ENCODE measurements around the gene RAB23.

The RAB23 gene

DNA sequence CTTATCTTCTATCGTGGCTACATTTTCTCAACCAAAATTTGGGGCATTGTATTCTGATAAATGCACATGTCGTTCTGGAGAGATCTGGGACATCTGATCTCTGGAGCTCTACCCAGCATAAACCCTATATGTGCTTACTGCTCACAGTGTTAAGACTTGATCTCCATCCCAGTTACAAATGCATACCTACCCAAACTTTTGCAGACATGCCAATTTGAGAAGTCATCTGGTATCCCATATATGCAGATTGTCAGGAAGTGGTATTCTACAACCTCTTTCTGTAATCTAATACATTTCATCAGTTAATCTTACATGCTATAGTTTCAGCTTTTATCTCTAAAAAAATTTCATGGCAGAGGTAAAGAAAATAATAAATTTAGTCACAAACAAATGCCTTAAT, 38.8 kb downstream of the RAB23 start:
- in situ Hi-C loops (cut with MboI; ENCODE audit: low sequenced_read_pairs): no loop called here

DNA sequence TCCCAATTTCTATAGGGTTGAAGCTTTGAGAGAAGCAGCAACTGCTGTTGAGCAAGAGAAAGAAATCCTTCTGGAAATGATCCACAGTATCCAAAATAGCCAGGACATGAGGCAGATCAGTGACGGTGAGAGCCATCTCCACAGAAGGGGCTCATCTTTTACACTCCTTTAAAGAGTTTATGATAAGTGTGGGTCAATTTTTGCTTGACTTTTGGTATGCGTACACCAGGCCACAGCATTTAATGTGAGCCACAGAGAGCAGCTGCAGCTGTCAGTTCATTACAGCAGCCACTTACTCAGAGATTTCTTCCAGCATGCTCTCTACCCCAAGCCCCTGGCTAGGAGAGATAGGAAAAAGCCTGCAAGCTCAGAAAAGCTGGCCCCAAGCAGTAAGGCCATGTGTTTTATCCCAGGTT, 40.1 kb downstream of the RAB23 start:
- in situ Hi-C loops (cut with MboI; ENCODE audit: low sequenced_read_pairs): no loop called here

DNA sequence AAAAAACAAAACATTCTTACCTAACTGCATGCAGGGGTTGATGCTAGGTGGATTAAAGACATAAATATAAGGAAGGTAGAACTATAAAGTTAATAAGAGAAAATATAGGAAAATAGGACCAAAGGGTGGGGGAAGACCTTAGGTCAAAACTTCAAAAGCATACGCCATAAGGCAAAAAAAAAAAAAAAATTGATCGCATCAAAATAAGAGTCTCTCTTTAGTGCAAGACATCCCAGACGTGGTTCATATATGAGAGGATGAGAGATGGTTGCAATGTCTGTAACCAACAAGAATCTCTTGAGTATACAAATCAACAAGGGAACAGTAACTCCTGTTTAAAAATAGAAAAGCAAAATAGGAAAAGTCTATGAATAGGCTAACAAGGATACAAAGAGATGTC, 41.5 kb downstream of the RAB23 start:
- in situ Hi-C loops (cut with MboI; ENCODE audit: low sequenced_read_pairs): no loop called here

GRCh38 chr6:57177545-57178265, 44.4 kb downstream of the RAB23 start:
- in situ Hi-C loops (cut with MboI; ENCODE audit: low sequenced_read_pairs): no loop called here

DNA sequence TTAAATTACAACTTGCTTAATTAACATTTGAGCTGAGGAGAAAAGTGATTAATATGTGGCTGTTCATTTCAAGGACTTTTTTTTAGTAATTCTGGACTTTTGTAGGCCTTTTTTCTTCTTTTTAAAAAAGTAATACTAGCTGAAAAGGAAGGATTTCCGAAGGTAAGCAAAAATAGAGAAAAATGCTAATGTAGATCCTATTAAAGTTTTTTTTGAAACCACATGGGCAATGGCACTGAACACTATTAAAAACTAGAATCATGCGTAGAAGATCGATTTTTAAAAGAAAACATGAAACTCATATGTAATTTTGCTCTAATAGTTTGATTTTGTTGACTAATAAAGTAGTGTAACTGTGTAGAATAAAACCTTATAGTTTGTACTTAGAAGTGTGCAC, 47.6 kb downstream of the RAB23 start:
- in situ Hi-C loops (cut with MboI; ENCODE audit: low sequenced_read_pairs): no loop called here

DNA sequence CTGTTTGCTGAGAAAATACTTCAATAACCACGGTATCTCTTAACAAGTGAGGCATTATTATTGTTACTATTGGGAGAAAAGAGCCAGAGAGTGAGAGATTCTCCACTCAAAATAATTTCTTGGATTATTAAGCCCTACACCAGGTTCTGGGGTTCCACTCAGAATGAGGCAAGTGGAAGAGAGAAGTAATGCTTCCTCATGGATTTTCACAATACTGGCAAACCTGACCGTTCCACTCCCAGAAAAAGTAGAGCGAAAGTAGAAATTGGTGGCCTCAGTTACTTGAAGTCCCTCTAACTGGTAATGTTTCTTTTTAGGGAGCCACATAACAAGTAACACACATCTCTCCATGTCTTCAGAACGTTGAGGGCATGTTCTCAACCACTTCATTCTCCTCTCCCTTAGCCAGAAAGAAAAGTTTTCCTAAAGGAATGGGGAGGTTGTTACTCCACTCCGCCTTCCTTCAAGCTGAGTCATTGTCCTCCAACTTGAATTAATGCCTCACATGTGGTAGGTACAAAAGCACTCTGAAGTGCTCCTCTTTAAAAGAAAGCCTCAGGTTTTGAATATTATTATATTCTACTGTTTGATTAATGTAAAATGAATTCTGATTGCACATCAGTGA, 48.1 kb downstream of the RAB23 start:
- in situ Hi-C loops (cut with MboI; ENCODE audit: low sequenced_read_pairs): no loop called here

DNA sequence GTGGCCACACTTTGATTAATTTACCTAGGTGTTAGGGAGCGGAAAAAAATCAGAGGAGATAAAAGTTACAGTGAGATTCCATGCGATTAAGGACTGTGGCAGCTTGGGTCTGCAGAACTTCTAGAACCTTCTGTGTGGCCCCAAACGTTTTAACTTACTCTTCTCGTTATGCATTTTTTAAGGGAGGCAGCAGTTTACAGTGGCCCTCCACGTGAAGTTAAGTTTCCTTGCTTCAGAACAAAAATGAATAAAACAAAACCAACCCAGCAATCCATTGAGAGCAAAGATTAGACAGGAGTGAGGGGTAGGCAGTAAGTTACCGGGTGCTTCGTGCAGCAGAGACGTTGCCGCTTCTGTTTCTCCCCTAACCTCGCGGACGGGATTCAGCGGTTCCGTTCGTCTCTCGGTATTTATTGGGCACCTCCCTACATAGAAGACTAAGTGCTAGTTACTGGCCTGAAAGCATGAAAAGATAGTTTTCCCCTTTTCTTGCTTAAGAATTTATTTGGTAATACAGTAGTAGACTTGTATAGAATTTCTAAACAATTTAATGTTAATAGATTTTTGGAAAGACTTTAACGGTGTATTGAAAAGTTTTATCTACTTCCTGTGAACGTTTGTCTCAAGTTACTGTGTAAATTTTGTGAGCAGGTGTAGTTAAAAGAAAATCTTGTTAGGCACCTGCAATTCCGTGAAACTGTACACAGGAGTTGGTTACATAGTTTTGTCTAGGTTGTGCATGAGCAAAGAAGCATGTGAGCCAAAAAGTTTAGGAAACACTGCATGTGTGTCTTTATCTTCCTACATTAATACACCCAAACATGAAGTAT, 48.8 kb downstream of the RAB23 start:
- in situ Hi-C loops (cut with MboI; ENCODE audit: low sequenced_read_pairs): no loop called here

GRCh38 chr6:57172136-57173055, 49.7 kb downstream of the RAB23 start, which contains the start of gene BAG2:
BAG2 (plus strand) TSS chr6:57172326; CDS start chr6:57172698, 372 bp downstream.
- in situ Hi-C loops (cut with MboI; ENCODE audit: low sequenced_read_pairs): no loop called here

GRCh38 chr6:57165080-57165479, 57.0 kb downstream of the RAB23 start:
- in situ Hi-C loops (cut with MboI; ENCODE audit: low sequenced_read_pairs): no loop called here

DNA sequence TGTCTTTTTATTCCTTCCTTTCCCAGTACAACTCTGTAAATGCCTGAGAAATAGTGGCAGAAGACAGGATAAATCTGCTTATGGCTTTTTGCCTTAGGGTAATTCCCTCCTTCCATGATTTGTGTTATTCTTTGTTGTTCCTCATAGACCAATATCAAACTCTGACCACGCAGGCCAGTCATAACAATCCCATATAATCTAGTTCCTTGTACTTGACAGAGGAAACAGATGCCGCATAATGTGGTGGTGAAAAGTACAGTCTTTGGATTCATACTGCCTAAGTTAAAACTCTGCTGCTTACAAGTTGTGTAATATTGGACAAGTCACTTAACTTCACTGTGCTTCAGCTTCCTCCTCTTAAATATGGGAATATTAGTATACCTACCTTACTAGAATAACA, 58.2 kb downstream of the RAB23 start:
- in situ Hi-C loops (cut with MboI; ENCODE audit: low sequenced_read_pairs): no loop called here

GRCh38 chr6:57162516-57162915, 59.6 kb downstream of the RAB23 start:
- in situ Hi-C loops (cut with MboI; ENCODE audit: low sequenced_read_pairs): no loop called here

GRCh38 chr6:57162028-57162427, 60.1 kb downstream of the RAB23 start:
- in situ Hi-C loops (cut with MboI; ENCODE audit: low sequenced_read_pairs): no loop called here

DNA sequence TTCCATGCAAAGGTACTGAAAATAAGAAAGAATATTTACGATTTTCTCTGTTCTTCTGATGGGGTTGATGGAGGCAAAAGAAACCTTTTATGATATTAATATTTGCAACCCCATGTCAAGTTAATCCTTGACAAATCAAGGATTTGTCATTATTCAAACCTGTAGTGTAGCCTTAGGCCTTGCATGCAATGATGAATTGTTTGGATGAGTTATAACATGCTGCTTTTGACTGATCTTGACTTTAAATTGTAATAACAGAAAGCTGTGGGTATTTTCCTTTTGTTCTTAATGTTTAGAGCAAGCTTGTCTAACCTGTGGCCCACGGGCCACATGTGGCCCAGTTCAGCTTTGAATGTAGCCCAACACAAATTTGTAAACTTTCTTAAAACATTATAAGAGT, 63.0 kb downstream of the RAB23 start:
- in situ Hi-C loops (cut with MboI; ENCODE audit: low sequenced_read_pairs): no loop called here

GRCh38 chr6:57158658-57159057, 63.4 kb downstream of the RAB23 start:
- in situ Hi-C loops (cut with MboI; ENCODE audit: low sequenced_read_pairs): no loop called here

DNA sequence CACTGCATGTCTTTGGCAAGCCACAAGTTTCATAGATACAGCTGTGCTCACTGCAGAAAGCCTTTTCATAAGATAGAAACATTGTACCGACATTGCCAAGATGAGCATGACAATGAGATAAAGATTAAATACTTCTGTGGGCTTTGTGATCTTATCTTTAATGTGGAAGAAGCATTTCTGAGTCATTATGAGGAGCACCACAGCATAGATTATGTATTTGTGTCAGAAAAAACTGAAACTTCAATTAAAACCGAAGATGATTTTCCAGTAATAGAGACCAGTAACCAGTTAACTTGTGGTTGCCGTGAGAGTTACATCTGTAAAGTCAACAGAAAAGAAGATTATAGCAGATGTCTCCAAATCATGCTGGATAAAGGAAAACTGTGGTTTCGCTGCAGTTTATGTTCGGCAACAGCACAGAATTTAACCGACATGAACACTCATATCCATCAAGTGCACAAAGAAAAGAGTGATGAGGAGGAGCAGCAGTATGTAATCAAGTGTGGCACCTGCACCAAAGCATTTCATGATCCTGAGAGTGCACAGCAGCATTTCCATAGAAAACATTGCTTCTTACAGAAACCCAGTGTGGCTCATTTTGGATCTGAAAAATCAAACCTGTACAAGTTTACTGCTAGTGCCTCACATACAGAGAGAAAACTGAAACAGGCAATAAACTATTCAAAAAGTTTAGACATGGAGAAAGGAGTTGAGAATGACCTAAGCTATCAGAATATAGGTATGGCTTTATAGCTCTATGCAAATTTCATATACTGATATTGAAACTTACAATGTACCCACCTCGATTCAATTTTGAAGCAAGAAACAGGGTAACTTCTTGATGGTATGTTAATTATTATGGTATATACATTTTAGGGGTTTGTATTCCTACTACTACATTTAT, 73.9 kb downstream of the RAB23 start:
- in situ Hi-C loops (cut with MboI; ENCODE audit: low sequenced_read_pairs): no loop called here

GRCh38 chr6:57147401-57147800, 74.7 kb downstream of the RAB23 start:
- in situ Hi-C loops (cut with MboI; ENCODE audit: low sequenced_read_pairs): no loop called here

- in situ Hi-C loops (cut with MboI; ENCODE audit: low sequenced_read_pairs): no loop called here
Observed at GRCh38 chr6:57143690-57144089, 78.4 kb downstream of the RAB23 start.

GRCh38 chr6:57142178-57142525, 80.0 kb downstream of the RAB23 start:
- in situ Hi-C loops (cut with MboI; ENCODE audit: low sequenced_read_pairs): no loop called here

DNA sequence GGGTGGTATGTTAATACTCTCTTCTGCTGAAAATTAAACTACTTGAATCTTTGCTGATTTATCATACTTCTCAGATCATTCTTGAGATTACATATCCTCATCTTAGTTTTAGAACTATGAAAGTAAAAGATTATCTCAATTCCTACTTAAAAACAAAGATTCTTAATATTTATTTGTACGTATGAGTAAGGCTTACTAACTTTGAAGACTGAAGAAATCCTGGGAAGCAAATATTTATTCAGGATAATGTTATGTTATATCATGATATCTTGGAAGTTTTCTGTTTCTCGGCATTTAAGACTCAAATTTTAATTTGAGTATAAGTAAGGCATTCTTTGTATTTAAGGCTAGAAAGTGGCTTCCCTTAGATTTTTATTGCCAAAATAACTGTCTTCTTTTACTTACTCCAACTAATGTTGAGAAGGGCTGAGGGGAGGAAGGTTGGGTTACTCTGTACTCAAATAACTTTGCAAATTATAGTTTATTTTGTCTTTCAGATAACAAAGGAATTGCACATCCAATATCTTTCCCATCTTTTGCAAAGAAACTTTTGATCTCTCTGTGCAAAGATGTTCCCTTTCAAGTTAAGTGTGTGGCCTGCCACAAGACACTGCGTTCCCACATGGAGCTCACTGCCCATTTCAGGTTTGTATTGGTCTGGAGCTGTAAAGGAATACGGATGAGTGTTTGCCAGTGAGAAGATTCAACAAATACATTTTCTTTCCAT, 80.5 kb downstream of the RAB23 start:
- in situ Hi-C loops (cut with MboI; ENCODE audit: low sequenced_read_pairs): no loop called here

Data from HL-60/S4 treated with retinoic acid at 250 ng/mL for 4 days and 3 days (cell line).